Germinal center (tissue), 1 donor: ENCODE measurements around the gene PIGU.

Experiments used
- DNase-seq: peaks from one replicate; pipeline ENCODE4 v3.0.0; 2012; ENCODE audit warnings: mixed read lengths, low spot score

PIGU gene

DNA sequence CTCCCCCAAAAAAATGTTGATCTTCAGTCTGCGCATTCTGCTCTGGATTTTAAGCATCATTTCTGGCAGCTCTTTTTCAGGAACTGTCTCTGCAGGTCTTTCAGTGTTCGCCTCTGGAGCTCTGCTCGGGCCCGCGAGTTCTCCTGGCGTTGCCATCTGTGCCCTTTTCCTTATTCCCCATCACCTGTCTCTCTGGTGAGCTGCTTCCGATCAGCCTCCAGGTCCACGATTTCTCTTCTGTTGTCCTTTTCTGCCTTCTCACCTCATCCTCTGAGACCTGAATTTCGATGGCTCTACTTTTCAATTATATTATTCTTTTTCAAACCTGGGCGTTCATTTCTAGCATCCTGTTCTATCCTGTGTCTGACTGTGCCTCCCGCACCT is 119.0 kb downstream of the PIGU start:
- DNase-seq: no peak

- DNase-seq: no peak
These were observed 123.5 kb downstream of the PIGU start for GRCh38 chr20:34553366-34553867.

- no peak for DNase-seq
These were observed 124.3 kb downstream of the PIGU start for GRCh38 chr20:34552569-34552968.

- no peak for DNase-seq
These were observed 127.0 kb downstream of the PIGU start for GRCh38 chr20:34549929-34550305.

DNA sequence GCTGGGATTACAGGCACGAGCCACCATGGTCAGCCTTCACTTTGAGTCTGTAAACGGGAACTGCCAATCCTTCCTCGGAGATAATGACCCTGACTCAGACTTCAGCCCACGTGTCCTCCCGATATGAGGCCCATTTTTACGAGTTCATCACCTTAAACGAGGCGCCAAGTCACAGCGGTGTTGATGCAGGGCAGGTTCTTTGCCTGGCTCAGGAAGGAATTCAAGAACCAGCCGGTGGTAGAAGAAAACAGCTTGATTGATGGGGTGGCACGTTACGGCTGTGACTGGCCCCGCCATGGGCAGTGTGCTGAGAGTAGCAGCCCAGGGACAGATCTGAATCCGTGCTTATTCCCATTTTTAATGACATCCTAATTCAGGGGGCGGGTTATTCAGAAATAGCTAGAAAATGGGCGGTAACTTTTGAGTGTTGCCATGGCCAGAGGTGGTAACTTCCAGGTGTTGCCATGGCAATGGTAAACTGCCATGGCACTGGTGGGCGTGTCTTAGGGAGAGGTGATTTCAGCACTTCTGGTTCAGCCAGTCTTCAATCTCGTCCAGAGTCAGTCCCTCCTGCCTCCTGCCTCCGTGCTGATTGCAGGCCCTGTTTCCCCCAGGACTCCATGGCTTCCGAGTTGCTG is 127.5 kb downstream of the PIGU start:
- DNase-seq: no peak

- no peak for DNase-seq
These were observed 128.9 kb downstream of the PIGU start for GRCh38 chr20:34547844-34548613.

DNA sequence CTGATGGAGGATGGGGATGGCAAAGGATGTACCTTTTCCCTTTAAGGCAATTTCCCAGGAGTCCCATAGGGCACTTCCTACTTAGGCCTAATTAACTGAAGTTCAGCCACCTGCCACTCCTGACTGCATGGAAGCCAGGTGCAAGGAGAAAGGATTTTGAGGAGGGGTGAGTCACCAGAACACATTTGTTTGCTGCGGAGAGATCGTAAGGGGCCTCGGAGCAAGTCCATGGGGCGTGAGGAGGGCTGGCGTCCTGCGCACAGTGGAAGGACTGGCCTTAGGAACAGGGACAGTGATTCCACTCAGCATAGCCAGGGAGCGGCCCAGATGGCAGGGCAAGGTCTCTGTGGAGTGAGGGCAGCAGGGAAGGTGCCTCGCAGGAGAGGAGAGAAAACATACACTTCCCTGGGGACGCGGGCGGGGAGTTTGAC is 130.1 kb downstream of the PIGU start:
- DNase-seq: no peak

DNA sequence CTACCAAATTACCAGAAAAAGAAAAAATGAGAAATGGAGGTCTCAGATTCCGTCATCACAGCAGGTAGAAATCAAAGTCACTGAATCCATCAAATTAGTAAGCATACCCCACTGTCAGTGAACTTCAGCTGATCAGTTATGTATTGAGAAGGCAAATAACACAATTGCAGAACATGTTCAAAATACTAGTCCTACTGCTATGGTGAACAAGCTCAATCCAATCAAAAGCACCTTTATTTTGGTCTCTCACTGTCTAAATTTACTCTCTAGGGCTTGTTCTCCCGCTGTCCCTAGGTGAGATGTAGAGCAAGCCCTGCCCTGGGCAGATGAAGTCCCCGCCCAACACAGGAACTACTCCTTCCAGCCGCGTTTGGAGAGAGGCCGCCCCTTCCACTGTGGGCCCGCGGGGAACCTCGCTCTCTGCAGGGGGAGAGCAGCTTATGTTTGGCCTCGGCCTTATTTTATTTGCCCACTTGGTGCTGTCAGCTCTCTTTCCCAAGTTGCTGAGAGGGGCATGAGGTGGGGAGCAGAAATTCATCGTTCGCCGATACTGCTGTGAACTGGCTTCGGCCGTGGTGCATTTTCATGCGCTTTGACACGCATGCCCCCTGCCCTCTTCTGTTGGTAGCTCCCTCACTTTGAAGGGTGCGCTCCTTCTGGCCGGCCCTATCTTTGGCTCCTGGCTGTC is 132.6 kb downstream of the PIGU start:
- DNase-seq: no peak

GRCh38 chr20:34543463-34544056 is 133.3 kb downstream of the PIGU start:
- DNase-seq: no peak

- no peak for DNase-seq
These were observed 134.5 kb downstream of the PIGU start for GRCh38 chr20:34542439-34542838.

DNA sequence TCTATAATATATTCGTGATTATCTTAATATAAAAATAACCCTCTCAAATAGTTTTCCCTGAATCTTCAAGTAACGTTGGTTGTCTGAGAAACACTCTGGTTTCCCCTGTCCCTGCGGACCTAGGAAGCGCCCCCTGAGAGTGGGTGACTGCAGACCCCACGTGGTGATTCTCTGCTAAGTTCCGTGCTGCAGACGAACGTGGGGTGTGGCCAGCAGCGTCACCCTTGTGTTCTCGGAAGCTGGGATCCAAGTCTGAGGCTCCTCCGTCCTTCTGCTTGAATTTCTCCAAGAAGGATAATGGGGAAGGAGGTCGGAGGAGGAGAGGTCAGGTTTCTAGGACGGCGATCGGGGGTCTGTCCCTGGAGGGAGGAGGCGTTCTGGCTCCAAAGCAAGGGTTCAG is 135.0 kb downstream of the PIGU start:
- DNase-seq: no peak

- DNase-seq: no peak
These were observed 135.5 kb downstream of the PIGU start for GRCh38 chr20:34541264-34541901.

GRCh38 chr20:34540596-34541263 is 136.2 kb downstream of the PIGU start:
- no peak for DNase-seq

GRCh38 chr20:34539756-34540155 is 137.1 kb downstream of the PIGU start:
- no peak for DNase-seq

DNA sequence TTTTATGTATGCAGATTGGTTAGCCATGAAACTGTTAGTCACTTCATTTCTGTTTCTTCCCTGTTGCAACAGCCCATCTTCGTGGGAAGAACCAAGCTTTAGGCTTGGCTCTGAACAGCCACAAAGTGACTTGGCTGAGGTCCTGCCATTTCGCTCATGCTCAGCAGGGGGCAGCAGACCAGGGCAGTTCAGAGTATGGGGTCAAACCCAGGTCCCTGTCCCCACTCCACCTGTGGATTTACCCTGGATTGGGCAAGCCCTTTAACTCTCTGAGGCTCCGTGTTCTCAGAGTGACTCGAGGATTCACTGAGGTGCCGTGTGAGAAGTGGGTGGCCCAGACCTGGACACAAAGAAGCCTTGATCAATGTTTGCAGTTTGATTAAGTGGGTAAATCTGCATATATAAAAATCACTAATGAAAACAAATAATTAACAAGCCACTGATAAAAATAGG is 138.2 kb downstream of the PIGU start:
- DNase-seq: peak; percentile 66

- DNase-seq: no peak
These were observed 139.2 kb downstream of the PIGU start for GRCh38 chr20:34537651-34538050.

- DNase-seq: no peak
These were observed 140.0 kb downstream of the PIGU start for GRCh38 chr20:34536798-34537394.

- no peak for DNase-seq
These were observed 141.0 kb downstream of the PIGU start for GRCh38 chr20:34535857-34536256.

DNA sequence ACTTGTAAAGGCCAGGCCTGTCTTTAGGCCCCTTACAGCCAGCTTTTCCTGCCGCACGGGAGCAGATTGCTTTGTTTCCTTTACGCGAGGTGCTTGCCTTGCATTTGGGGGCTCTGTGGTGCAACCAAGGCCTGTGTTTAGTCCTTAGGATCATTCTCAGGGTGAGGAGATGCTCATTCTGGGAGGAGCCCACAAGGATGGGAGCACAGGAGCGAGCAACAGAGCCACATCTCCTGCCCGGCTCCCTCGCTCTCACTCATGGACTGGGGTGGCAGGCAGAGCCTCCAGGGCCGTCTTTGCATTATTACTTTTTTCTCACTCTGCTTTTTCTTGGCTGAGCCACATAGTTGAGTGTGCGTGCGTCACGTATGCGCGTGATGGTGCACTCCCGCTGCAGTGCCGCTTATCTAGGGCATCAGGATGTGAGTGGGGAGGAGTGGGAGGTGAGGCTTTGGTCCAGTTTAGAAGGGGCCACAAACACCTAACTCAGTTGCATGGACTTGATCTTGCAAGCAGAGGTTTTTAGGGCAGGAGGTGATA is 141.5 kb downstream of the PIGU start:
- no peak for DNase-seq

DNA sequence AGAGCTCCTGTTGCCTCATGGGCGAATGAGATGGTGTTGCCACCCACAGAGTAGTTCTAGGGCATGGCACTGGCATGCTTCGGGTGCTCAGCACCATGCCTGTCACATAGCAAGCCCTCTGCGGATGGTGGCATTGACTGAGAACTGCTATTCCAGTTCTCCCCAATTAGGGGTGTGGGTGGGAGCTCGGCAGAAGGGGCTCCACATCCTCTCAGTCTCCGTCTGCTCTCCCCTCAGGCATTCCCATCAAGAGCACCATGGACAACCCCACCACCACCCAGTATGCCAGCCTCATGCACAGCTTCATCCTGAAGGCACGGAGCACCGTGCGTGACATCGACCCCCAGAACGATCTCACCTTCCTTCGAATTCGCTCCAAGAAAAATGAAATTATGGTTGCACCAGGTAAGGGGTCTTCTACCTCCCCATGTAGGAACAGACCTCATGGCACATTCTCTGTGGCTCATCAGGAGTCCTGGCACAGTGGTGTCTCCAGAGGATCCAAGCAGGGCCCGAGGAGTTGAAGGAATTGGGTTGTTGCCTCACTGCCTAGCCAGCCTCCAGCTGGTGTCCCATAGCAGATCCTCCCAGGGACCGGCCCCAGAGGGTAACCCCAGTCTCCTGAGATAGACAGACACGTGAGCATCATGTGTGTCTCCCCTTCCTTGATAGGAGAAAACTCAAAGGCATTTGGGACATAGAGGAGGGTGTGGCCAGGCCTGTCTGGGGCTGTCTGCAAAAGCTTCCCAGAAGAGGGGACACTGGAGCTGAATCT is 142.3 kb downstream of the PIGU start:
- no peak for DNase-seq
